Measurements from ENCODE around the gene FAM168A.

DNA sequence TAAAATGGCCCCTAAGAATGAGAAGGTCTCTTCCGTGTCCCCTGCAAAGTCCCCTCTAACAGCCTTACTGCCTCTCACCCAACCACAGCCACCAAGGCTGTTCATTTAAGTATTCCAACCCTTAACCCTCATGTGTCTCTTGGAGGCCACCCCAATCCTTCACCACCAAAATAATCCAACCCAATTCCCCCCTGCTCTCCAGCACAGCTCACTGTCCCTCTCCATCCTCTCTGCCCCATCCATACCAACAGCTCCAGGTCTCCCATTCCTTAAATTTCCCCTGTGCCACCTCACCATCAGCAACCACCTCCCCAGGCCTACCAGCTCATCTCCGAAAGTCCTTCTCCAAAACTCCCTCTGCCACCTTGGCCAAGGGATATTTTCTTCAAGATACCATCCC, 1.4 kb downstream of the FAM168A start:
- TF ChIP-seq POLR2A (IDR thresholded peaks at IDR 0.05; ENCODE audit: low read length), result no peak
- no peak for TF ChIP-seq TP53 (CRISPR knock-in tag; IDR thresholded peaks at IDR 0.05)
- TF ChIP-seq, protein P1, sequence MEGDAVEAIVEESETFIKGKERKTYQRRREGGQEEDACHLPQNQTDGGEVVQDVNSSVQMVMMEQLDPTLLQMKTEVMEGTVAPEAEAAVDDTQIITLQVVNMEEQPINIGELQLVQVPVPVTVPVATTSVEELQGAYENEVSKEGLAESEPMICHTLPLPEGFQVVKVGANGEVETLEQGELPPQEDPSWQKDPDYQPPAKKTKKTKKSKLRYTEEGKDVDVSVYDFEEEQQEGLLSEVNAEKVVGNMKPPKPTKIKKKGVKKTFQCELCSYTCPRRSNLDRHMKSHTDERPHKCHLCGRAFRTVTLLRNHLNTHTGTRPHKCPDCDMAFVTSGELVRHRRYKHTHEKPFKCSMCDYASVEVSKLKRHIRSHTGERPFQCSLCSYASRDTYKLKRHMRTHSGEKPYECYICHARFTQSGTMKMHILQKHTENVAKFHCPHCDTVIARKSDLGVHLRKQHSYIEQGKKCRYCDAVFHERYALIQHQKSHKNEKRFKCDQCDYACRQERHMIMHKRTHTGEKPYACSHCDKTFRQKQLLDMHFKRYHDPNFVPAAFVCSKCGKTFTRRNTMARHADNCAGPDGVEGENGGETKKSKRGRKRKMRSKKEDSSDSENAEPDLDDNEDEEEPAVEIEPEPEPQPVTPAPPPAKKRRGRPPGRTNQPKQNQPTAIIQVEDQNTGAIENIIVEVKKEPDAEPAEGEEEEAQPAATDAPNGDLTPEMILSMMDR (IDR thresholded peaks at IDR 0.05), result no peak
- no peak for TF ChIP-seq EP300 (IDR thresholded peaks at IDR 0.05)
- TF ChIP-seq JUNB (IDR thresholded peaks at IDR 0.05), result no peak
- no peak for TF ChIP-seq JUN (IDR thresholded peaks at IDR 0.05)
- TF ChIP-seq, protein P2, sequence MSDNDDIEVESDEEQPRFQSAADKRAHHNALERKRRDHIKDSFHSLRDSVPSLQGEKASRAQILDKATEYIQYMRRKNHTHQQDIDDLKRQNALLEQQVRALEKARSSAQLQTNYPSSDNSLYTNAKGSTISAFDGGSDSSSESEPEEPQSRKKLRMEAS (IDR thresholded peaks at IDR 0.05), result no peak
- TF ChIP-seq CEBPB (IDR thresholded peaks at IDR 0.05), result no peak
- TF ChIP-seq RAD21 (conservative IDR thresholded peaks at IDR 0.05 in 1 of 2, IDR thresholded peaks at IDR 0.05 in 1 of 2), result no peak
- TF ChIP-seq, protein P3, sequence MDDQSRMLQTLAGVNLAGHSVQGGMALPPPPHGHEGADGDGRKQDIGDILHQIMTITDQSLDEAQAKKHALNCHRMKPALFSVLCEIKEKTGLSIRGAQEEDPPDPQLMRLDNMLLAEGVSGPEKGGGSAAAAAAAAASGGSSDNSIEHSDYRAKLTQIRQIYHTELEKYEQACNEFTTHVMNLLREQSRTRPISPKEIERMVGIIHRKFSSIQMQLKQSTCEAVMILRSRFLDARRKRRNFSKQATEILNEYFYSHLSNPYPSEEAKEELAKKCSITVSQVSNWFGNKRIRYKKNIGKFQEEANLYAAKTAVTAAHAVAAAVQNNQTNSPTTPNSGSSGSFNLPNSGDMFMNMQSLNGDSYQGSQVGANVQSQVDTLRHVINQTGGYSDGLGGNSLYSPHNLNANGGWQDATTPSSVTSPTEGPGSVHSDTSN (IDR thresholded peaks at IDR 0.05), result no peak
- TF ChIP-seq HEYL (CRISPR knock-in tag; IDR thresholded peaks at IDR 0.05), result no peak

All from A549 (cell line).